Neural progenitor cell (in vitro differentiated cells): Measurements from ENCODE around the gene LAMB1. TPM values are rescaled to one million over a fixed set of nuclear protein-coding genes. Genes with fewer than 3 reads are reported as not detected.

ENCODE experiments used
- DNase-seq: peaks from one replicate; pipeline ENCODE4 v3.0.0-alpha.2; 2016; ENCODE audit warnings: low spot score
- H2AFZ ChIP-seq: fragments of 200-600 bp; sonication (generic); replicated peaks from 2 replicates; pipeline ENCODE4 v1.6.1; 2016; ENCODE audit warnings: antibody characterized with exemption
- H3F3A ChIP-seq: fragments of 200-600 bp; sonication (generic); 2 replicates; pipeline ENCODE4 v1.6.1; 2016; ENCODE audit warnings: antibody characterized with exemption, low read depth
- H3K27ac ChIP-seq: fragments of 200-600 bp; sonication (generic); 2 replicates; pipeline ENCODE4 v1.5.1; 2016; ENCODE audit warnings: mild to moderate bottlenecking
- H3K27me3 ChIP-seq: fragments of 200-600 bp; sonication (generic); 2 replicates; pipeline ENCODE4 v1.6.1; 2016; ENCODE audit warnings: mild to moderate bottlenecking, moderate library complexity
- H3K36me3 ChIP-seq: fragments of 200-600 bp; sonication (generic); 2 replicates; pipeline ENCODE4 v1.5.1; 2016
- H3K4me1 ChIP-seq: fragments of 200-600 bp; sonication (generic); 2 replicates; pipeline ENCODE4 v1.6.1; 2016; ENCODE audit warnings: mixed run types
- H3K4me2 ChIP-seq: fragments of 200-600 bp; sonication (generic); 2 replicates; pipeline ENCODE4 v1.6.1; 2016
- H3K4me3 ChIP-seq: fragments of 200-600 bp; sonication (generic); 2 replicates; pipeline ENCODE4 v1.5.1; 2016
- H3K79me2 ChIP-seq: fragments of 200-600 bp; sonication (generic); 2 replicates; pipeline ENCODE4 v1.6.1; 2016; ENCODE audit warnings: low read depth
- H3K9ac ChIP-seq: fragments of 200-600 bp; sonication (generic); 2 replicates; pipeline ENCODE4 v1.6.1; 2016
- H3K9me3 ChIP-seq: fragments of 200-600 bp; sonication (generic); 2 replicates; pipeline ENCODE4 v1.5.1; 2016; ENCODE audit warnings: low read depth
- H4K20me1 ChIP-seq: fragments of 200-600 bp; sonication (generic); 2 replicates; pipeline ENCODE4 v1.6.1; 2016; ENCODE audit warnings: low read depth
- H3K27ac Mint-ChIP-seq: 3 replicates; pipeline ENCODE4 v1.8.0; 2021; ENCODE audit warnings: mixed read lengths
- H3K27me3 Mint-ChIP-seq: 2 replicates; pipeline ENCODE4 v1.8.0; 2022; ENCODE audit warnings: low read depth, mild to moderate bottlenecking, inconsistent platforms, moderate library complexity, mixed read lengths; ENCODE audit not compliant: insufficient read depth
- H3K36me3 Mint-ChIP-seq: 3 replicates; pipeline ENCODE4 v1.8.0; 2021; ENCODE audit warnings: mixed read lengths
- H3K4me1 Mint-ChIP-seq: 3 replicates; pipeline ENCODE4 v1.8.0; 2021; ENCODE audit warnings: mixed read lengths
- H3K4me3 Mint-ChIP-seq: 3 replicates; pipeline ENCODE4 v1.8.0; 2021; ENCODE audit warnings: mild to moderate bottlenecking, moderate library complexity, mixed read lengths
- H3K9me3 Mint-ChIP-seq: 3 replicates; pipeline ENCODE4 v1.8.0; 2020; ENCODE audit warnings: mixed read lengths
- CTCF ChIP-seq: fragments of 200-600 bp; sonication (generic); IDR thresholded peaks from 2 replicates; pipeline ENCODE4 v1.5.1; 2017; ENCODE audit warnings: antibody characterized with exemption, mild to moderate bottlenecking
- EZH2 ChIP-seq: fragments of 200-600 bp; sonication (generic); IDR thresholded peaks from 2 replicates; pipeline ENCODE4 v1.6.1; 2017; ENCODE audit warnings: antibody characterized with exemption, mild to moderate bottlenecking, moderate library complexity
- EZH2phosphoT487 ChIP-seq: fragments of 200-600 bp; sonication (generic); IDR thresholded peaks from 2 replicates; pipeline ENCODE4 v1.6.1; 2017; ENCODE audit warnings: antibody characterized with exemption
- total RNA-seq: library from RNA; depleted of rRNA; stranded (reverse); fragments of >200 nt; gene quantifications from 2 replicates; pipeline ENCODE4 v1.2.3, GENCODE V29; 2015; ENCODE audit warnings: low replicate concordance

The LAMB1 gene
- total RNA-seq, 1 donor from 2014 or later, result 87.7 TPM

- Mint-ChIP-seq H3K4me3 (no peak overlapping the region), H3K9me3 (no peaks in the 10 kb centered on the region)
These were observed 87.4 kb downstream of the LAMB1 start for GRCh38 chr7:107915541-107915940.

GRCh38 chr7:107914831-107915230, 88.1 kb downstream of the LAMB1 start:
- Histone ChIP-seq H3K79me2 (peaks cover 36% of the 10 kb centered on the region), H3K36me3 (peaks cover 51% of the 10 kb centered on the region), H3K4me2 (no peak overlapping the region), H3K27me3 (no peaks in the 10 kb centered on the region), H4K20me1 (no peaks in the 10 kb centered on the region), H2AFZ (no peak overlapping the region), H3K27ac (no peak overlapping the region), H3F3A (peaks cover 5% of the 10 kb centered on the region), H3K9me3 (no peaks in the 10 kb centered on the region), H3K4me3 (no peak overlapping the region), H3K4me1 (no peaks in the 10 kb centered on the region), H3K9ac (no peak overlapping the region)
- Mint-ChIP-seq H3K9me3 (no peaks in the 10 kb centered on the region), H3K36me3 (peaks cover 59% of the 10 kb centered on the region), H3K27me3 (no peaks in the 10 kb centered on the region), H3K4me3 (no peak overlapping the region), H3K4me1 (no peaks in the 10 kb centered on the region), H3K27ac (no peak overlapping the region)
- TF ChIP-seq CTCF, result no peak
- TF ChIP-seq EZH2phosphoT487, result no peak
- TF ChIP-seq EZH2, result no peak
- DNase-seq, result no peak

More at GRCh38 chr7:107915541-107915940, 87.4 kb downstream of the LAMB1 start:
- TF ChIP-seq EZH2phosphoT487 (no peak), EZH2 (no peak), CTCF (no peak)
- no peaks in the 10 kb centered on the region for H3K4me1 Mint-ChIP-seq
- Histone ChIP-seq H3K36me3 (peaks cover 44% of the 10 kb centered on the region), H2AFZ (no peak overlapping the region), H3K9ac (no peak overlapping the region), H3F3A (peaks cover 4% of the 10 kb centered on the region), H4K20me1 (no peaks in the 10 kb centered on the region), H3K9me3 (no peaks in the 10 kb centered on the region), H3K4me1 (no peaks in the 10 kb centered on the region), H3K27ac (no peak overlapping the region), H3K4me2 (no peak overlapping the region), H3K79me2 (peaks cover 36% of the 10 kb centered on the region), H3K4me3 (no peak overlapping the region), H3K27me3 (no peaks in the 10 kb centered on the region)
- H3K27me3 Mint-ChIP-seq, result no peaks in the 10 kb centered on the region
- DNase-seq, result no peak
- peaks cover 56% of the 10 kb centered on the region for H3K36me3 Mint-ChIP-seq
- no peak overlapping the region for H3K27ac Mint-ChIP-seq

GRCh38 chr7:107913851-107914250, 89.1 kb downstream of the LAMB1 start:
- no peak overlapping the region for H3K4me3 Mint-ChIP-seq
- H3K36me3 ChIP-seq, result peaks cover 58% of the 10 kb centered on the region
- peaks cover 36% of the 10 kb centered on the region for H3K79me2 ChIP-seq
- peaks cover 5% of the 10 kb centered on the region for H4K20me1 ChIP-seq
- no peak overlapping the region for H3K27ac ChIP-seq
- H3K27ac Mint-ChIP-seq, result no peak overlapping the region
- H3K36me3 Mint-ChIP-seq, result peaks cover 60% of the 10 kb centered on the region
- H3K4me2 ChIP-seq, result no peak overlapping the region
- TF ChIP-seq CTCF, result no peak
- TF ChIP-seq EZH2phosphoT487, result no peak
- TF ChIP-seq EZH2, result no peak
- H3K9me3 ChIP-seq, result no peaks in the 10 kb centered on the region
- H3K9me3 Mint-ChIP-seq, result no peaks in the 10 kb centered on the region
- no peak for DNase-seq
- no peaks in the 10 kb centered on the region for H3K4me1 Mint-ChIP-seq
- no peak overlapping the region for H3K4me3 ChIP-seq
- H3K9ac ChIP-seq, result no peak overlapping the region
- H2AFZ ChIP-seq, result no peak overlapping the region
- H3K27me3 ChIP-seq, result no peaks in the 10 kb centered on the region
- H3K27me3 Mint-ChIP-seq, result no peaks in the 10 kb centered on the region
- H3K4me1 ChIP-seq, result no peaks in the 10 kb centered on the region
- H3F3A ChIP-seq, result peaks cover 4% of the 10 kb centered on the region
